Activated CD8-positive, alpha-beta memory T cell treated with anti-CD3 and anti-CD28 coated beads for 1 hour (primary cell): ENCODE data around the gene NBEA.
"Not testable (repeated sequence)": the region's sequence is repeated elsewhere in the genome, so short reads cannot be mapped to it uniquely, and the experiment has no call there.

Source experiments
- DNase-seq, 2 donors: peaks; one replicate each; pipeline ENCODE4 v3.0.0-alpha.2; 2020; ENCODE audit warnings: low read depth in 1 of 2; ENCODE audit errors: extremely low read depth in 1 of 2

The NBEA gene

GRCh38 chr13:35378939-35379338, 436.9 kb downstream of the NBEA start:
- no peak for DNase-seq

GRCh38 chr13:35379663-35380062, 437.6 kb downstream of the NBEA start:
- DNase-seq, result no peak

GRCh38 chr13:35387682-35388250, 445.7 kb downstream of the NBEA start:
- DNase-seq, result no peak

GRCh38 chr13:35388441-35389355, 446.6 kb downstream of the NBEA start:
- no peak for DNase-seq

GRCh38 chr13:35389535-35389934, 447.5 kb downstream of the NBEA start:
- DNase-seq, result no peak

GRCh38 chr13:35392768-35393167, 450.7 kb downstream of the NBEA start:
- no peak for DNase-seq

- DNase-seq, result no peak
Observed at GRCh38 chr13:35393886-35394285, 451.8 kb downstream of the NBEA start.

GRCh38 chr13:35408285-35408684, 466.2 kb downstream of the NBEA start:
- DNase-seq, result not testable (repeated sequence)

GRCh38 chr13:35411059-35411744, 469.1 kb downstream of the NBEA start:
- DNase-seq, result no peak

- DNase-seq, result no peak
Observed at GRCh38 chr13:35448465-35448864, 506.4 kb downstream of the NBEA start.

- no peak for DNase-seq
Observed at GRCh38 chr13:35449821-35450220, 507.8 kb downstream of the NBEA start.

GRCh38 chr13:35455022-35455421, 513.0 kb downstream of the NBEA start:
- DNase-seq, result no peak

GRCh38 chr13:35457258-35457657, 515.2 kb downstream of the NBEA start:
- DNase-seq, result no peak

- DNase-seq, result no peak
Observed at GRCh38 chr13:35460061-35460460, 518.0 kb downstream of the NBEA start.

- no peak for DNase-seq
Observed at GRCh38 chr13:35465371-35465770, 523.3 kb downstream of the NBEA start.

- no peak for DNase-seq
Observed at GRCh38 chr13:35468195-35468594, 526.1 kb downstream of the NBEA start.

- DNase-seq, result no peak
Observed at GRCh38 chr13:35469806-35470525, 527.9 kb downstream of the NBEA start.

GRCh38 chr13:35470671-35471661, 528.9 kb downstream of the NBEA start:
- DNase-seq, result no peak

GRCh38 chr13:35471706-35472322, 529.7 kb downstream of the NBEA start:
- DNase-seq, result no peak
